Measurements from ENCODE around the gene HOXA4. TPM values are rescaled to one million over a fixed set of nuclear protein-coding genes. Genes with fewer than 3 reads are reported as not detected.

The HOXA4 gene
- total RNA-seq, 1 experiment from 2014 or later, result not detected

DNA sequence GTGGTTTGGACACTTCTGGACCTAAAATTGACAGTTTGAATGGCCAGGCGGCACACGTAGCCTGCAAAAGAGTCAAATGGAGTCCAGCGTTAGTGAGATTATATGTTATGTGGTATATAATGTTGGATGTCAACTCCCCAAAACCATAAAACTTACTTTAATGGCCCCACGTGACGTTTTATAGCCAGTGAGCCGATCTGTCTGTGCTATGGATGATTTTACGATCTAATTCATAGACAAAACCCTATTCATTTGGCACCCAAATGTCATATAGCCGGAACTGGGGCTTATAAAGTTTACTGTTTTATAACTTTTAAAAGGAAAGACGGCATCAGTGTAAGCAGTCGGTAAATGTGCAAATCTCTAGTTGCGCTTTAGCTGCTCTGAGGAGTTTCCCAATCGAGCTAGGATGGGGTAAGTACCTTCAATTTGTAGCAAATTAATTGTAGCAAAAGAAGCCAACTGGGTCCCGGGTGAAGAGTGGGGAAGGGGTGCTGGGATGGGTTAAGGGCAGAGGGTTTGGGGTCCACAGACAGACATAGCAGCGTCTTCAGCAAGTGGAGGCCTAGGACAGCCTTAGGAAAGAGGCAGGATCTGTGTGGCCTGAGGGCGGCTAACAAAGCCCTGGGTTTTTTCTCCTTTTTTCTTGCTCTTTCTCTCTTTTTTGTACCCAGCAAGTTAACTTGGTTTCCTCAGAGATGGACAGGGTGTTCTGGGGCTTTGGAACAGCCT lies 9.7 kb upstream of the HOXA4 start (continued):
- TF ChIP-seq ZNF138 (CRISPR knock-in tag; conservative IDR thresholded peaks at IDR 0.05), result no peak
- TF ChIP-seq, protein P1, sequence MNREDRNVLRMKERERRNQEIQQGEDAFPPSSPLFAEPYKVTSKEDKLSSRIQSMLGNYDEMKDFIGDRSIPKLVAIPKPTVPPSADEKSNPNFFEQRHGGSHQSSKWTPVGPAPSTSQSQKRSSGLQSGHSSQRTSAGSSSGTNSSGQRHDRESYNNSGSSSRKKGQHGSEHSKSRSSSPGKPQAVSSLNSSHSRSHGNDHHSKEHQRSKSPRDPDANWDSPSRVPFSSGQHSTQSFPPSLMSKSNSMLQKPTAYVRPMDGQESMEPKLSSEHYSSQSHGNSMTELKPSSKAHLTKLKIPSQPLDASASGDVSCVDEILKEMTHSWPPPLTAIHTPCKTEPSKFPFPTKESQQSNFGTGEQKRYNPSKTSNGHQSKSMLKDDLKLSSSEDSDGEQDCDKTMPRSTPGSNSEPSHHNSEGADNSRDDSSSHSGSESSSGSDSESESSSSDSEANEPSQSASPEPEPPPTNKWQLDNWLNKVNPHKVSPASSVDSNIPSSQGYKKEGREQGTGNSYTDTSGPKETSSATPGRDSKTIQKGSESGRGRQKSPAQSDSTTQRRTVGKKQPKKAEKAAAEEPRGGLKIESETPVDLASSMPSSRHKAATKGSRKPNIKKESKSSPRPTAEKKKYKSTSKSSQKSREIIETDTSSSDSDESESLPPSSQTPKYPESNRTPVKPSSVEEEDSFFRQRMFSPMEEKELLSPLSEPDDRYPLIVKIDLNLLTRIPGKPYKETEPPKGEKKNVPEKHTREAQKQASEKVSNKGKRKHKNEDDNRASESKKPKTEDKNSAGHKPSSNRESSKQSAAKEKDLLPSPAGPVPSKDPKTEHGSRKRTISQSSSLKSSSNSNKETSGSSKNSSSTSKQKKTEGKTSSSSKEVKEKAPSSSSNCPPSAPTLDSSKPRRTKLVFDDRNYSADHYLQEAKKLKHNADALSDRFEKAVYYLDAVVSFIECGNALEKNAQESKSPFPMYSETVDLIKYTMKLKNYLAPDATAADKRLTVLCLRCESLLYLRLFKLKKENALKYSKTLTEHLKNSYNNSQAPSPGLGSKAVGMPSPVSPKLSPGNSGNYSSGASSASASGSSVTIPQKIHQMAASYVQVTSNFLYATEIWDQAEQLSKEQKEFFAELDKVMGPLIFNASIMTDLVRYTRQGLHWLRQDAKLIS (CRISPR knock-in tag; IDR thresholded peaks at IDR 0.05; ENCODE audit: borderline replicate concordance), result no peak
- no peak for TF ChIP-seq ZNF219 (CRISPR knock-in tag; IDR thresholded peaks at IDR 0.05; ENCODE audit: borderline replicate concordance)

DNA sequence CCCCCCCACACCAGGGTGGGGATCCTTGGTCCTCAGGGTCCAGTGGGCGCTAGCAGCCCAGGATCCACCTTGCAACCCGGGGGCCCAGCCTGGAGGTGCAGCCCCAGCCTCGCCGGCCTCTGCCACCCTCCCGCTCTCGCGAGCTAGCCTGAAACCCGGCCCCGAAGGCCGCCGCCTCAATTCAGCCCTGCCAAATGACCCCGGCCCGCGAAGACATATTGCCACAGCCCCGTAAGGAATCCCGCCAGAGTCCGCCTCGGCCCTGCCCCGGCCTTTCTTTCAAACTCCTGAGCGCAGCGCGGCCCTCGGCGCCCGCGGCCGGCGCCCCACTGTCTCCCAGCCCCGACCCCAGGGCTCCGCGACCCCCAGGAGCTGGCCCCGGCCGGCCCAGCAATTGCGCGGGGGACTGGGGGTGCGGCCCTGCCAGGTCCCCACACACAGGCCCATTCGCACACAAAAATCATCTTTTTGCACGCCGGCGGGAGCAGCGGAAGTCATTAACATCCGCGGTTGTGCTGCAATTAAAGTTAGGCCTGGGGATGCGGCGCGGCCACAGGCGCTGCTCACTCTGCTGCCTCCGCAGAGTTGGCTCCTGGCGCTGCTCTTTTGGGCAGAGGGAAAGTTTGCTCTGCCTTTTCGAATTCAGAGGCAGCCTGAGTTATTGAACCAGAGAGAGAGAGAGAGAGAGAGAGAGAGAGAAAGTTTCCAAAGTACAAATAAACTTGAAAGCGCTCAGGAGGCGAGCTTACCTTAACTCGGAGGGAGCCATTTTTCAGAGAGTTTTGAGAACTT lies 9.0 kb upstream of the HOXA4 start:
- TF ChIP-seq, protein P2, sequence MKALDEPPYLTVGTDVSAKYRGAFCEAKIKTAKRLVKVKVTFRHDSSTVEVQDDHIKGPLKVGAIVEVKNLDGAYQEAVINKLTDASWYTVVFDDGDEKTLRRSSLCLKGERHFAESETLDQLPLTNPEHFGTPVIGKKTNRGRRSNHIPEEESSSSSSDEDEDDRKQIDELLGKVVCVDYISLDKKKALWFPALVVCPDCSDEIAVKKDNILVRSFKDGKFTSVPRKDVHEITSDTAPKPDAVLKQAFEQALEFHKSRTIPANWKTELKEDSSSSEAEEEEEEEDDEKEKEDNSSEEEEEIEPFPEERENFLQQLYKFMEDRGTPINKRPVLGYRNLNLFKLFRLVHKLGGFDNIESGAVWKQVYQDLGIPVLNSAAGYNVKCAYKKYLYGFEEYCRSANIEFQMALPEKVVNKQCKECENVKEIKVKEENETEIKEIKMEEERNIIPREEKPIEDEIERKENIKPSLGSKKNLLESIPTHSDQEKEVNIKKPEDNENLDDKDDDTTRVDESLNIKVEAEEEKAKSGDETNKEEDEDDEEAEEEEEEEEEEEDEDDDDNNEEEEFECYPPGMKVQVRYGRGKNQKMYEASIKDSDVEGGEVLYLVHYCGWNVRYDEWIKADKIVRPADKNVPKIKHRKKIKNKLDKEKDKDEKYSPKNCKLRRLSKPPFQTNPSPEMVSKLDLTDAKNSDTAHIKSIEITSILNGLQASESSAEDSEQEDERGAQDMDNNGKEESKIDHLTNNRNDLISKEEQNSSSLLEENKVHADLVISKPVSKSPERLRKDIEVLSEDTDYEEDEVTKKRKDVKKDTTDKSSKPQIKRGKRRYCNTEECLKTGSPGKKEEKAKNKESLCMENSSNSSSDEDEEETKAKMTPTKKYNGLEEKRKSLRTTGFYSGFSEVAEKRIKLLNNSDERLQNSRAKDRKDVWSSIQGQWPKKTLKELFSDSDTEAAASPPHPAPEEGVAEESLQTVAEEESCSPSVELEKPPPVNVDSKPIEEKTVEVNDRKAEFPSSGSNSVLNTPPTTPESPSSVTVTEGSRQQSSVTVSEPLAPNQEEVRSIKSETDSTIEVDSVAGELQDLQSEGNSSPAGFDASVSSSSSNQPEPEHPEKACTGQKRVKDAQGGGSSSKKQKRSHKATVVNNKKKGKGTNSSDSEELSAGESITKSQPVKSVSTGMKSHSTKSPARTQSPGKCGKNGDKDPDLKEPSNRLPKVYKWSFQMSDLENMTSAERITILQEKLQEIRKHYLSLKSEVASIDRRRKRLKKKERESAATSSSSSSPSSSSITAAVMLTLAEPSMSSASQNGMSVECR (CRISPR knock-in tag; IDR thresholded peaks at IDR 0.05; ENCODE audit: borderline replicate concordance), result no peak
- TF ChIP-seq, protein P3, sequence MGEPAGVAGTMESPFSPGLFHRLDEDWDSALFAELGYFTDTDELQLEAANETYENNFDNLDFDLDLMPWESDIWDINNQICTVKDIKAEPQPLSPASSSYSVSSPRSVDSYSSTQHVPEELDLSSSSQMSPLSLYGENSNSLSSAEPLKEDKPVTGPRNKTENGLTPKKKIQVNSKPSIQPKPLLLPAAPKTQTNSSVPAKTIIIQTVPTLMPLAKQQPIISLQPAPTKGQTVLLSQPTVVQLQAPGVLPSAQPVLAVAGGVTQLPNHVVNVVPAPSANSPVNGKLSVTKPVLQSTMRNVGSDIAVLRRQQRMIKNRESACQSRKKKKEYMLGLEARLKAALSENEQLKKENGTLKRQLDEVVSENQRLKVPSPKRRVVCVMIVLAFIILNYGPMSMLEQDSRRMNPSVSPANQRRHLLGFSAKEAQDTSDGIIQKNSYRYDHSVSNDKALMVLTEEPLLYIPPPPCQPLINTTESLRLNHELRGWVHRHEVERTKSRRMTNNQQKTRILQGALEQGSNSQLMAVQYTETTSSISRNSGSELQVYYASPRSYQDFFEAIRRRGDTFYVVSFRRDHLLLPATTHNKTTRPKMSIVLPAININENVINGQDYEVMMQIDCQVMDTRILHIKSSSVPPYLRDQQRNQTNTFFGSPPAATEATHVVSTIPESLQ (CRISPR knock-in tag; IDR thresholded peaks at IDR 0.05), result no peak
- no peak for TF ChIP-seq ELF4 (CRISPR knock-in tag; IDR thresholded peaks at IDR 0.05; ENCODE audit: low read depth)
- TF ChIP-seq JUN (CRISPR knock-in tag; IDR thresholded peaks at IDR 0.05), result no peak
- no peak for TF ChIP-seq ZNF317 (CRISPR knock-in tag; IDR thresholded peaks at IDR 0.05; ENCODE audit: borderline replicate concordance, low read depth)
- no peak for TF ChIP-seq OVOL2 (CRISPR knock-in tag; IDR thresholded peaks at IDR 0.05; ENCODE audit: borderline replicate concordance)
- TF ChIP-seq, protein P4, sequence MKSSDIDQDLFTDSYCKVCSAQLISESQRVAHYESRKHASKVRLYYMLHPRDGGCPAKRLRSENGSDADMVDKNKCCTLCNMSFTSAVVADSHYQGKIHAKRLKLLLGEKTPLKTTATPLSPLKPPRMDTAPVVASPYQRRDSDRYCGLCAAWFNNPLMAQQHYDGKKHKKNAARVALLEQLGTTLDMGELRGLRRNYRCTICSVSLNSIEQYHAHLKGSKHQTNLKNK (CRISPR knock-in tag; IDR thresholded peaks at IDR 0.05), result no peak
- TF ChIP-seq, protein P5, sequence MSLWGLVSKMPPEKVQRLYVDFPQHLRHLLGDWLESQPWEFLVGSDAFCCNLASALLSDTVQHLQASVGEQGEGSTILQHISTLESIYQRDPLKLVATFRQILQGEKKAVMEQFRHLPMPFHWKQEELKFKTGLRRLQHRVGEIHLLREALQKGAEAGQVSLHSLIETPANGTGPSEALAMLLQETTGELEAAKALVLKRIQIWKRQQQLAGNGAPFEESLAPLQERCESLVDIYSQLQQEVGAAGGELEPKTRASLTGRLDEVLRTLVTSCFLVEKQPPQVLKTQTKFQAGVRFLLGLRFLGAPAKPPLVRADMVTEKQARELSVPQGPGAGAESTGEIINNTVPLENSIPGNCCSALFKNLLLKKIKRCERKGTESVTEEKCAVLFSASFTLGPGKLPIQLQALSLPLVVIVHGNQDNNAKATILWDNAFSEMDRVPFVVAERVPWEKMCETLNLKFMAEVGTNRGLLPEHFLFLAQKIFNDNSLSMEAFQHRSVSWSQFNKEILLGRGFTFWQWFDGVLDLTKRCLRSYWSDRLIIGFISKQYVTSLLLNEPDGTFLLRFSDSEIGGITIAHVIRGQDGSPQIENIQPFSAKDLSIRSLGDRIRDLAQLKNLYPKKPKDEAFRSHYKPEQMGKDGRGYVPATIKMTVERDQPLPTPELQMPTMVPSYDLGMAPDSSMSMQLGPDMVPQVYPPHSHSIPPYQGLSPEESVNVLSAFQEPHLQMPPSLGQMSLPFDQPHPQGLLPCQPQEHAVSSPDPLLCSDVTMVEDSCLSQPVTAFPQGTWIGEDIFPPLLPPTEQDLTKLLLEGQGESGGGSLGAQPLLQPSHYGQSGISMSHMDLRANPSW (CRISPR knock-in tag; conservative IDR thresholded peaks at IDR 0.05; ENCODE audit: low read depth), result no peak
- TF ChIP-seq ZNF219 (CRISPR knock-in tag; IDR thresholded peaks at IDR 0.05; ENCODE audit: borderline replicate concordance), result no peak
- TF ChIP-seq PRRX2 (CRISPR knock-in tag; IDR thresholded peaks at IDR 0.05), result no peak
- no peak for TF ChIP-seq RELA (CRISPR knock-in tag; IDR thresholded peaks at IDR 0.05; ENCODE audit: borderline replicate concordance)
- Mint-ChIP-seq H3K36me3 (no peaks in the 10 kb centered on the region), H3K27me3 (ENCODE audit: low read depth) (peaks cover 100% of the 10 kb centered on the region), H3K4me3 (peak overlapping the region; percentile 51), H3K4me1 (peaks cover 21% of the 10 kb centered on the region), H3K27ac (no peak overlapping the region), H3K9me3 (no peaks in the 10 kb centered on the region)
- ChIA-PET POLR2A (no interaction called here), CTCF (interaction anchor here (0.6 to 1.5 kb wide), 3 partner anchors 40 to 458 kb away, joined by 3 to 4 read pairs (median 3); no protein-coding TSS in a partner anchor)
- DNase-seq (ENCODE audit: low spot score), result peak; percentile 43
- peak; percentile 27 for ATAC-seq

Data from WTC11 (cell line).